T-helper 17 cell (primary cell): Measurements from ENCODE around the gene L3MBTL2. TPM values are rescaled to one million over a fixed set of nuclear protein-coding genes. Genes with fewer than 3 reads are reported as not detected.

ENCODE experiments used
- ATAC-seq: fragments of 150-1000 bp; cut with Tn5 transposase; 2 replicates; pipeline ENCODE4 v1.10.0; 2021; ENCODE audit warnings: mild to moderate bottlenecking, moderate library complexity
- DNase-seq, 3 donors: peaks; one replicate each; pipeline versions ENCODE4 v3.0.0 to v3.0.0-alpha.2; 2020 to 2021
- H3K9me3 ChIP-seq: one replicate; pipeline ENCODE4 v1.7.0; 2013; ENCODE audit warnings: low read length, mild to moderate bottlenecking; ENCODE audit not compliant: control insufficient read depth, poor library complexity, severe bottlenecking
- H3K27ac Mint-ChIP-seq: one replicate; pipeline ENCODE4 v1.8.0; 2022; ENCODE audit warnings: mild to moderate bottlenecking, moderate library complexity, mixed read lengths
- H3K27me3 Mint-ChIP-seq: one replicate; pipeline ENCODE4 v1.8.0; 2022; ENCODE audit warnings: mixed read lengths
- H3K36me3 Mint-ChIP-seq: one replicate; pipeline ENCODE4 v1.8.0; 2022; ENCODE audit warnings: low read depth, mixed read lengths
- H3K4me1 Mint-ChIP-seq: one replicate; pipeline ENCODE4 v1.8.0; 2022; ENCODE audit warnings: mild to moderate bottlenecking, mixed read lengths
- H3K4me3 Mint-ChIP-seq: one replicate; pipeline ENCODE4 v1.8.0; 2022; ENCODE audit warnings: mild to moderate bottlenecking, moderate library complexity, mixed read lengths
- total RNA-seq, 4 donors: library from RNA in 2 of 4; stranded (reverse) in 2 of 4; gene quantifications; one replicate each; pipeline ENCODE4 v1.2.3 and lab custom pipeline; 2022 to 2026

L3MBTL2 gene
- total RNA-seq, 2 donors from 2014 or later: 28.9 to 31.1 TPM

- ATAC-seq (no peak), DNase-seq (no peak)
- H3K4me1 Mint-ChIP-seq: no peaks in the 10 kb centered on the region
- no peaks in the 10 kb centered on the region for H3K27me3 Mint-ChIP-seq
- no peak overlapping the region for H3K27ac Mint-ChIP-seq
- H3K9me3 ChIP-seq: no peaks in the 10 kb centered on the region
- H3K4me3 Mint-ChIP-seq: no peak overlapping the region
- peaks cover 9% of the 10 kb centered on the region for H3K36me3 Mint-ChIP-seq
Measured at GRCh38 chr22:41223535-41223934, 18.4 kb downstream of the L3MBTL2 start.

- Mint-ChIP-seq H3K27ac (peak overlapping the region; percentile 75), H3K27me3 (no peaks in the 10 kb centered on the region), H3K36me3 (peaks cover 6% of the 10 kb centered on the region), H3K4me1 (no peaks in the 10 kb centered on the region), H3K4me3 (no peak overlapping the region)
- H3K9me3 ChIP-seq: no peaks in the 10 kb centered on the region
- DNase-seq (no peak), ATAC-seq (no peak)
Measured at GRCh38 chr22:41226723-41227655, 21.9 kb downstream of the L3MBTL2 start.

DNA sequence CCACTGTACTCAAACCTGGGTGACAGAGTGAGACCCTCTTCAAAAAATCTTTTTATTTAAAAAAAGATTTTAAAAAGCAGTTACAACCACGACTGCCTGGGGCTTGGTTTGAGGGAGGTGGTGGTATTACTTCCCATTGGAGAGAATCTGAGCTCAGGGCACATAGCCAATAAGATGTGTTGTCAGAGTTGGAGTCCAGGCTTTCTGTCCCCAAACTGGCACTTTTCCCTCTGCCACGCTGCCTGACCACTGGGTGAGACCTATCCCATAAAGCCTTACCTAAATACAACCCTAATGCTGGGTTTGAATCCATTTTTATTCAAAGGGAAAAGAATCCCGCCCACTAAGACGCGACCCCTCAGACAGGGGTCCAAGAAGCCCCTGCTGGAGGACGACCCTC, 24.1 kb downstream of the L3MBTL2 start:
- Mint-ChIP-seq H3K4me3 (no peak overlapping the region), H3K27ac (no peak overlapping the region), H3K36me3 (peaks cover 6% of the 10 kb centered on the region), H3K27me3 (no peaks in the 10 kb centered on the region), H3K4me1 (no peaks in the 10 kb centered on the region)
- ATAC-seq (no peak), DNase-seq (no peak)
- no peaks in the 10 kb centered on the region for H3K9me3 ChIP-seq

DNA sequence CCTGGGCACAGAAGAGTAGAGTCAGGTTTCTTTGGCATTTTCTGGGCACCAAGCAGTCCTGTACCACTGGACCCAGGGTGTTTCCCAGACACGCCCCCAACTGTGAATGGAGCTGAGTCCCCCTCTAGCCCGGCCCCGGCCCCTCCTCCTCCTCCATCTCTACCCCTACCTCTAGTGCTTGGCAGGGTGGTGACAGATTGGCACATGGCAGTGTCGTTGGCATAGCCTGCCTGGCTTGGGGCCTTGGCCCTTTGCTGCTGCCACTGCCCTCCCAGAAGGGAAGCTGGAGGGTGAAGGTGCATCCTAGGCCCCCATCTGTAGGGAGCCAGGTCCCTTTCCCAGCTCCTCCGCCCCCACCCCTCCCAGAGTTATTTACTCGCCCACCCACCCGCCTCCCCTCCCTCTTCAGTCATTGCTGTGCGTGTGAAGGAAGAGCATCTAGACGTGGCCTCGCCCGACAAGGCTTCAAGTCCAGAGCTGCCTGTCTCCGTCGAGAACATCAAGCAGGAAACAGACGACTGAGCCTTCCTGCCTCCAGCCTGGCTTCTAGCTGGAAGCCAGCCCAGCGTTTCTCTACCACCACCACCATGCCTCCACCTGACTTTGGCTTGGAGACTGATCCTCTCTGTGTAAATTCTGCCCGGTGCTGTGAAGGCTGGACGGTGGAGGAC, 24.8 kb downstream of the L3MBTL2 start:
- no peaks in the 10 kb centered on the region for H3K27me3 Mint-ChIP-seq

DNA sequence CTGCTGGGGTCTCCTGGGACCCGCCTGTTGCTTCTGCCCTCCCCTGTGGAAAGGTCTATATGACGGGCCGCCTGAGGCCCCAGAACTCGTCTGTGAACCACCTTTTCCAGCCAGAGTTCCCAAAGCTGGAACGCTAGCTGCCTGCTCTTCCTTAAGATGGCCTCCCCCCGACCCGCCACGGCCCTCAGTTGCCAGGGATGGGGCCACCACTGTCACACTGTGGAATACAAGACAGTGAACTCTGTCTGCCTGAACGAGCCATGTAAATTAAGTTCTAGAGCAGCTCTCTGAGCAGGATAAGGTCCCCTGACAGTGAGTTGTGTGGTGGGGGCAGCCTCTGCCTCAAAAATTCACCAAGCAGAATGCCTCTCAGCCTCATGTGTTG, 25.3 kb downstream of the L3MBTL2 start:
- DNase-seq (no peak), ATAC-seq (no peak)
- Mint-ChIP-seq H3K27ac (no peak overlapping the region), H3K4me1 (no peaks in the 10 kb centered on the region), H3K4me3 (no peak overlapping the region), H3K36me3 (peaks cover 5% of the 10 kb centered on the region), H3K27me3 (no peaks in the 10 kb centered on the region)
- no peaks in the 10 kb centered on the region for H3K9me3 ChIP-seq

More for the DNA sequence above, 24.8 kb downstream of the L3MBTL2 start:
- no peaks in the 10 kb centered on the region for H3K4me1 Mint-ChIP-seq
- no peak overlapping the region for H3K4me3 Mint-ChIP-seq
- DNase-seq (no peak), ATAC-seq (no peak)
- peaks cover 6% of the 10 kb centered on the region for H3K36me3 Mint-ChIP-seq
- H3K9me3 ChIP-seq: no peaks in the 10 kb centered on the region
- H3K27ac Mint-ChIP-seq: no peak overlapping the region

- H3K9me3 ChIP-seq: no peaks in the 10 kb centered on the region
- H3K36me3 Mint-ChIP-seq: peaks cover 5% of the 10 kb centered on the region
- H3K4me1 Mint-ChIP-seq: no peaks in the 10 kb centered on the region
- no peak overlapping the region for H3K4me3 Mint-ChIP-seq
- no peak for ATAC-seq
- DNase-seq: no peak
- no peak overlapping the region for H3K27ac Mint-ChIP-seq
- no peaks in the 10 kb centered on the region for H3K27me3 Mint-ChIP-seq
Measured at GRCh38 chr22:41231369-41231768, 26.3 kb downstream of the L3MBTL2 start.

GRCh38 chr22:41234815-41235695, 29.9 kb downstream of the L3MBTL2 start:
- H3K27ac Mint-ChIP-seq: no peak overlapping the region
- H3K36me3 Mint-ChIP-seq: no peaks in the 10 kb centered on the region
- DNase-seq: no peak
- no peak overlapping the region for H3K4me3 Mint-ChIP-seq
- ATAC-seq: no peak
- H3K4me1 Mint-ChIP-seq: peaks cover 7% of the 10 kb centered on the region
- H3K27me3 Mint-ChIP-seq: no peaks in the 10 kb centered on the region
- no peaks in the 10 kb centered on the region for H3K9me3 ChIP-seq

- Mint-ChIP-seq H3K27me3 (no peaks in the 10 kb centered on the region), H3K4me1 (peaks cover 7% of the 10 kb centered on the region), H3K36me3 (no peaks in the 10 kb centered on the region), H3K27ac (no peak overlapping the region), H3K4me3 (peak overlapping the region; percentile 84)
- no peak for DNase-seq
- H3K9me3 ChIP-seq: no peaks in the 10 kb centered on the region
- no peak for ATAC-seq
Measured at GRCh38 chr22:41237036-41237706, 32.1 kb downstream of the L3MBTL2 start.

GRCh38 chr22:41237707-41238569, 32.8 kb downstream of the L3MBTL2 start:
- no peaks in the 10 kb centered on the region for H3K36me3 Mint-ChIP-seq
- no peak overlapping the region for H3K27ac Mint-ChIP-seq
- DNase-seq (peak; percentile 67 to 79 (median 70)), ATAC-seq (peak; percentile 91)
- H3K9me3 ChIP-seq: no peaks in the 10 kb centered on the region
- no peaks in the 10 kb centered on the region for H3K27me3 Mint-ChIP-seq
- H3K4me1 Mint-ChIP-seq: peaks cover 7% of the 10 kb centered on the region
- peak overlapping the region; percentile 84 for H3K4me3 Mint-ChIP-seq

DNA sequence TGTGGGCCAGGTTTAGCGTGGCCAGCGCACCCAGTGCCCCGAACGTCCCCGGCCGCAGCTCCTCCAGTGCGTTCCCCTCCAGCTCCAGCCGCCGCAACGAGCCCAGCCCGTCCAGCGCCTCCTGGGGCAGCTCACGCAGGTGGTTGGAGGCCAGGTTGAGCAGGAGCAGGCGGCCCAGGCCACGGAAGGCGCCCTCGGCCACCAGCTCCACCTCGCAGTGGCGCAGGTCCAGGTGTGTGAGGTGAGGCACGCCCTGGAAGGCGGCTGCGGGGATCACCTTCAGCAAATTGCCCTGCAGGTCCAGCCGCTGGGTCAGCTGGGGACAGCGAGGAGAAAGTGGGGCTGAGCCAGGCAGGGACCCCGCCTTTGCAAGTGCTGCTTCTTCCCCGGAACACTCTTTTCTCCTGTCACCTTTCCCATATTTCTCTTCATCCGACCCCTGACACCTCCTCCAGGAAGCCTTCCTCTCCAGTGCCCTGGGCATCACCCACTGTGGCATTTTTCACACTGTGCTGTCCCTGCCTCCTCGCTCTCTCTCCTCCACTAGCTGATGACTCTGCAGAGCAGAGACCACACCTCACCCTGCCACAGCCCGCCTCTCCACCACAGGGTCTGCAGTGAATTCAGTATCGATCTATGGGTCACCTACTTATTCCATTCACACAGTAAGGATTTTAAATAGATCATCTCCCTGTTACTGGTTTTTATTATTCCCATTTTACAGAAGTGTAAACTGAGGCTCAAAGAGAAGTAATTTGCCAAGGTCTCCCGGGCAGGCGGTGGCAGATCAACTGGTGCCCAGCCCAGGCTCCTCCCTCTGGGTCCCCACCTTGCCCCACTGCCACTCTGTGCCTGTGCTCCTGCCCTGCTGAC, 33.7 kb downstream of the L3MBTL2 start:
- Mint-ChIP-seq H3K4me3 (peak overlapping the region; percentile 93), H3K36me3 (no peaks in the 10 kb centered on the region), H3K27ac (no peak overlapping the region), H3K4me1 (peaks cover 7% of the 10 kb centered on the region), H3K27me3 (no peaks in the 10 kb centered on the region)
- H3K9me3 ChIP-seq: no peaks in the 10 kb centered on the region
- DNase-seq (no peak), ATAC-seq (no peak)

- Mint-ChIP-seq H3K4me3 (no peak overlapping the region), H3K36me3 (no peaks in the 10 kb centered on the region), H3K4me1 (peaks cover 7% of the 10 kb centered on the region), H3K27me3 (no peaks in the 10 kb centered on the region), H3K27ac (no peak overlapping the region)
- DNase-seq: no peak
- no peak for ATAC-seq
- H3K9me3 ChIP-seq: no peaks in the 10 kb centered on the region
Measured at GRCh38 chr22:41239443-41240128, 34.5 kb downstream of the L3MBTL2 start.
